Skeletal muscle satellite cell (primary cell): ENCODE data around the gene NKX6-1.

Source experiments
- H3K27me3 ChIP-seq: 2 replicates; pipeline ENCODE4 v1.7.0; 2013; ENCODE audit warnings: low read length; ENCODE audit not compliant: control insufficient read depth, insufficient read depth
- H3K36me3 ChIP-seq: 2 replicates; pipeline ENCODE4 v1.7.0; 2013; ENCODE audit warnings: mild to moderate bottlenecking, control low read depth, low read length; ENCODE audit not compliant: insufficient read depth
- H3K4me1 ChIP-seq: 2 replicates; pipeline ENCODE4 v1.7.0; 2013; ENCODE audit warnings: low read length; ENCODE audit not compliant: control insufficient read depth, insufficient read depth
- H3K4me2 ChIP-seq: 2 replicates; pipeline ENCODE4 v1.7.0; 2013; ENCODE audit warnings: mild to moderate bottlenecking, low read length
- H3K4me3 ChIP-seq: 2 replicates; pipeline ENCODE4 v1.7.0; 2013; ENCODE audit warnings: low read length
- H3K9ac ChIP-seq: 2 replicates; pipeline ENCODE4 v1.7.0; 2013; ENCODE audit warnings: mild to moderate bottlenecking, low read depth, low read length, moderate library complexity
- H3K9me3 ChIP-seq: replicated peaks from 2 replicates; pipeline ENCODE4 v1.7.0; 2013; ENCODE audit warnings: mild to moderate bottlenecking, control low read depth, low read length

Gene NKX6-1

DNA sequence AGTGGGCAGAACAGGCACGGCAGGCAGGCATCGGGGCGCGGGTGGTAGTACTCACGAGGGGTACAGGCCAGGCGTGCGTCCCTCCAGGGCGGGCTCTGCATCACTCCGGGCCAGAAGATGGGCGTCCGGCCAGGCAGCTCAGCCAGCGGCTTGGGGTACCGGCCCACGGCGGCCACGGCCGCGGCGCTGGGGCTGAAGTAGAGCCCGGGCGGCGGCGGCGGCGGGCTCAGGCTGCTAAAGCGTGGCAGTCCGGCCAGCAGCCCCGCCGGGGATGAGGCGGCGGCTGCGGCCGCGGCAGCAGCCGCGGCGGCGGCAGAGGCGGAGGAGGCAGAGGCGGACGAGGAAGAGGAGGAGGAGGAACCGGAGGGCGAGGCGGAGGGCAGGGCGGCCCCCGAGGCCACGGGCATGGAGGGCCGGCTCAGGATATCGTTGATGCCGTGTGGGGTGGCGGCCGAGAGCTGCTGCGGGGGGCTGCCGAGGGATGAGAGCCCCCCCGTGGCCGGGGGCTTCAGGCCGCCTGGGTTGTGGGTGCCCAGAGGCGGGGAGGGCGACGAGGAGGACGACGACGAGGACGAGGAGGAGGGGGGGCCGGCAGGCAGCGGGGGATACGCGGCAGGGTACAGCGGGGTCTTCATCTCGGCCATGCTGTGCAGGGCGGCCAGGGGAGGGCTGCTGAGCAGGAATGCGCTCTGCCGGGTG, 1.4 kb downstream of the NKX6-1 start:
- Histone ChIP-seq H3K9me3 (no peaks in the 10 kb centered on the region), H3K4me2 (peak overlapping the region; percentile 98), H3K9ac (peak overlapping the region; percentile 74), H3K4me3 (peak overlapping the region; percentile 82), H3K4me1 (peaks cover 25% of the 10 kb centered on the region), H3K27me3 (peaks cover 31% of the 10 kb centered on the region), H3K36me3 (no peaks in the 10 kb centered on the region)

DNA sequence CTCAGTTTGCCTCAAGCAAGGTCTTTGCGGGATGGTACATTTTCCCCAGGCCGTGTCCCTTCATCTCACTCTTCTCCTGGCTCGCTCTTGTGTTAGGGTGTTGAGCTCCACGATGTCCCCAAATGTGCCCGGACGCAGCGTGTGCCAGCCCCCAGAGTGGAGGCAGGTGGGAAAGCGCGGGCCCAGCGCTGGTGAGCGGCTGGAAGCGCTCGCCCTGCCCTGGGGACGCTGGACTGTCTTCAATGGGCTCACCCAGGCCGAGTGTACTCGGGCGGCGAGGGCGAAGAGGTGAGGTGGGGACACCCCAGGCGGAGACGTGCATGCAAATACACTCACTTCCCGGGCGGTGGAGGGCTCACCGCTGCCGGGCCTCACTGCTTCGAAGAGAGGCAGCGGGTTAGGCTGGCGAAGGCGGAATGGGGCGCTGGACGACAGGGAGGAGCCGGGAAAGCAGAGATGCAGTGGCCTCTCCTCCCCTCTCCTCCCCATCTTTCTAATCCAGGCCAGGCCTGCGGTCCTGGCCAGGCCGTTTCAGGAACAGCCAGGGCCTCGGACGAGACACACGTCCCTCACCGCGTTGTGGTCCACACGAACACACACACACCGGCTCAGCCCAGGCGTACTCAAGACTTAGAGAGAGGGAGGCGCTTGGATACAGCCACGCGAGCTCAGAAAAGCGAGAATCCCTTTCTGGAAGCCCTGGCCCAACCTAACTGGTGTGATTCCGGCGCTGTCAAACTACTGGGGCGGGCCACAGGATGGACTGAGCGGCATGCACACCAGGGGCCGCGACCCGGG, 2.2 kb downstream of the NKX6-1 start:
- peaks cover 25% of the 10 kb centered on the region for H3K4me1 ChIP-seq
- H3K4me2 ChIP-seq, result peak overlapping the region; percentile 98
- H3K4me3 ChIP-seq, result peak overlapping the region; percentile 82
- H3K9ac ChIP-seq, result peak overlapping the region; percentile 74
- H3K9me3 ChIP-seq, result no peaks in the 10 kb centered on the region
- no peaks in the 10 kb centered on the region for H3K36me3 ChIP-seq
- peaks cover 31% of the 10 kb centered on the region for H3K27me3 ChIP-seq

DNA sequence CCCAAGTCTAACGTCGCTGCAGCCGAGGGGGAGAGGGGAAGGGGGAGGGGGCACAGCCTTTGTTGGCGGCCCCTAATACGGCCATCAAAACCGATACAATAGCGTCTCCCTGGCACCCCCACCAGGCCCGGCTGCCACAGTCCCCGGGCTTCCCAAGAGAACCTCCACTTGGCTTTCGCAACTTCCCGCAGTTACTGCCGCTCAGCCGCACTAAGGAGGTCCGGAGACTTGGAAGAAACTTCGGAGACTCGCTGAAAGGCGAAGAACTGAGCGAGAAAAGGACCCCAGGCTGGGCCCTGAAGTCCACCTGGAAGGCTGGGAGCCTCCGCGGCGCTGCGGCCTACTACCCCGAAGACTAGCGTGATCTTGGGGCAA, 2.8 kb downstream of the NKX6-1 start:
- Histone ChIP-seq H3K36me3 (no peaks in the 10 kb centered on the region), H3K9me3 (no peaks in the 10 kb centered on the region), H3K4me2 (no peak overlapping the region), H3K4me3 (peak overlapping the region; percentile 82), H3K27me3 (peaks cover 31% of the 10 kb centered on the region), H3K9ac (no peak overlapping the region), H3K4me1 (peaks cover 23% of the 10 kb centered on the region)

DNA sequence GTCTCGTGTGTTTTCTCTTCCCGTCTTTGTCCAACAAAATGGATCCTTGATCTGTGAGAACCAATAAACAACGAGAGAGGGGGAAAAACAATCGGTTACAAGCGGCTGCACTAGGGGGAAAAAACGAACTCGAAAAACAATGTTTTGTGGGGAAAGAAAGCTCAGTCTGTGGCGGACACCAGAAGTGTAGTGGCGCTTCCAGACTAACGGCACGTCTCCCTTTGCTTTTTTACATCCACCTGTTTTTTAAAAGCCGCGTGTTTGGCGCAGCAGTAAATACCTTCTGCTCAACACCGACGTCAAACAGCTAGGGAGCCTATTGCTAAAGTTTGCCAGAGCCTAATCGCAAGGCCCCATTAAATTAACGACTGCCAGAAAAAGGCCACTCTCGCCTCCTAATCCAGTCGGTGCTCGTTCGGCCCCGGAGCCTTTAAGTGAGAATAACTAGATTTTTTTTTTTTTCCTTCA, 3.3 kb downstream of the NKX6-1 start:
- H3K9me3 ChIP-seq, result no peaks in the 10 kb centered on the region
- no peak overlapping the region for H3K4me3 ChIP-seq
- peaks cover 29% of the 10 kb centered on the region for H3K27me3 ChIP-seq
- no peak overlapping the region for H3K4me2 ChIP-seq
- H3K4me1 ChIP-seq, result peaks cover 23% of the 10 kb centered on the region
- H3K36me3 ChIP-seq, result no peaks in the 10 kb centered on the region
- no peak overlapping the region for H3K9ac ChIP-seq

DNA sequence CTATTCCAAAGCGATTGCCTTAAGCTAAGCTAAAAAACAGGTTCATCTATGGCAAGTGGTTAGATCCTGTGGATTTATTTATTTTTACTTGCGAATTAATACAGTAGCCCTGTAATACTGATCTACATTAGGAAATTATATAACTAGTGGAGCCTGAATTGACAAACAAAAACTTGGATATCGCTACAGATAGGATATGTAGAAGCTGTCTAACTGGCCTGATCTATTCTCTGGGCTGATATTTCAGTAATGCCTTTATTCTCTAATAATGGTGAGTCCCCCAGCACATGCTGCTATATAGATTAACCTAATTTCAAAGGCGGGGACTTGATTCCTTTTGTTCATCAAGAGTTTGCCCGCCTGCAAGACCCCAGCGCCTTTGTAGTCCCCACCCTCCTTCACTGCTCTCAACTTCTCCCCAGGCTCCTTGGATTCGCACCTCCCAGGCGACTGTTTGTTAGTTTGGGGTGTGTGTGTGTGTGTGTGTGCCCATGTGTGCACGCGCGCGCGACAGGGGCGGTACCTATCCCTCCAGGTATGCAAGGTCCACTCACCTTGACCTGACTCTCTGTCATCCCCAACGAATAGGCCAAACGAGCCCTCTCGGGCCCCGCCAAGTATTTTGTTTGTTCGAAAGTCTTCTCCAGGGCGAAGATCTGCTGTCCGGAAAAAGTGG, 3.8 kb downstream of the NKX6-1 start:
- H3K36me3 ChIP-seq, result no peaks in the 10 kb centered on the region
- H3K4me3 ChIP-seq, result no peak overlapping the region
- H3K27me3 ChIP-seq, result peaks cover 25% of the 10 kb centered on the region
- H3K4me2 ChIP-seq, result no peak overlapping the region
- H3K9ac ChIP-seq, result no peak overlapping the region
- H3K9me3 ChIP-seq, result no peaks in the 10 kb centered on the region
- H3K4me1 ChIP-seq, result peaks cover 23% of the 10 kb centered on the region

DNA sequence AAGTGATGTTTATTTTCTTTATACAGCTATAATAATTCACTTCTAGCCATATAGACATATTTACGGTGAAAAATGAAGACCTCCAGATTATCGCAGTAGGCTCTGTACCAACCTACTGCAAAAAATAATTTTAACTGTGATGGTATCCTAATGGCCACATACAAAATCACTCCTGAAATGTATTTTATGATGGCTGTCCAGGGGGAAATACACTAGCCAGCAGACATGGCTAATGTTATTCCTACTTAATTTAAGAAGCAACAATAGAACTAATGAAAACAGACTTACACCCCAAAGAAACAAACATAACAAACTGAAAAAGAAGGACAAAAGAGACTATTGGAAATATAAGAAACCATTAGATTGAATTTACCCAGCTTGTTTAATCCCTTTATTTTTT, 4.6 kb downstream of the NKX6-1 start:
- H3K27me3 ChIP-seq, result peaks cover 25% of the 10 kb centered on the region
- no peaks in the 10 kb centered on the region for H3K36me3 ChIP-seq
- H3K4me2 ChIP-seq, result no peak overlapping the region
- H3K4me1 ChIP-seq, result peaks cover 17% of the 10 kb centered on the region
- no peaks in the 10 kb centered on the region for H3K9me3 ChIP-seq
- no peak overlapping the region for H3K4me3 ChIP-seq
- no peak overlapping the region for H3K9ac ChIP-seq

DNA sequence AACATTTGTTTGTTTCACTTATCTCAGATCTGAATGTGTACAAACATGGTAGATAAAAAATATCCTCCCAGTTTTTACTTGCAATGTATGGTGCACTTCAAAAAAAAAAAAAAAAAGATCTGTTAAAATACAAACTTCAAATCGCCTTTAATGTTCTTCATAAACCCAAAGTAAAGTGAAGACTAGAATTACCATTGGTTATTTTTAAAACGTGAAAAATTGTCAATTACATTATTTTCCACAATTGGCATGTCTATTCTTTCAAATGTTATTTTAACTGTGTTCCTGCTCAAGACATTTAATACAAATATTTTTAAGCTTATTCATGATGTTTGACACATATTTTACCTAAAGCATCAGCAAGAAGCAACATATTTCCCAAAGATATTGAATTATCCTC, 5.0 kb downstream of the NKX6-1 start:
- Histone ChIP-seq H3K36me3 (no peaks in the 10 kb centered on the region), H3K4me1 (peaks cover 17% of the 10 kb centered on the region), H3K9ac (no peak overlapping the region), H3K4me3 (no peak overlapping the region), H3K9me3 (no peaks in the 10 kb centered on the region), H3K4me2 (no peak overlapping the region), H3K27me3 (peaks cover 25% of the 10 kb centered on the region)

DNA sequence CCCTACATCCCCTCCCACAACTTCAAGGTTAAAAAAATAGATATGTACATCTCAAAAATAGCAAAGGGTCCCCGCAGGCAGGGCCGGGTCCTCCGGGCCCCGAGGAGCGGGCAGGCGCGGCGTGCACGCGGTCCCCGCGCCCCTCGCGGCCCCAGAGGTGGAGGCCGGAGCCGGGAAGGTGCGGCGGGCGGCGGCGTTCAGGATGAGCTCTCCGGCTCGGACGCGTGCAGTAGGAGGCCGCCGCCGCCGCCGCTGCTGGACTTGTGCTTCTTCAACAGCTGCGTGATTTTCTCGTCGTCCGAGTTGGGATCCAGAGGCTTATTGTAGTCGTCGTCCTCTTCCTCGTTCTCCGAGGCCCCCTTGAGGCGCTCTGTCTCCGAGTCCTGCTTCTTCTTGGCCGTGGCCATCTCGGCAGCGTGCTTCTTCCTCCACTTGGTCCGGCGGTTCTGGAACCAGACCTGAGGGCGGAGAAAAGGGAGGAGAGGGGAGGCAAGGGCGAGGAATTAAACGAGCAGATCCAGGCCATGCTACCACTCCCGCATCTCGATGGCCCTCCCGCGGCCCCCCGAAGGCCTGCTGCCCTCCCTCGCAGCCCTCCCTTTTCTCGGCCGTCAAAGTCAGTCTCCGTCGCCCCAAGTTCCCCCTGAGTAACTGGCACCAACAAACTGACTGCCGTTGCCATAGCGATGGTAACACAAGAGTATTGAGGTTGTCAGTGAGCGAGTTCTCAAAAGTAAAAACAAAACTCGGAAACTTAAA, 5.8 kb downstream of the NKX6-1 start:
- no peak overlapping the region for H3K9ac ChIP-seq
- H3K36me3 ChIP-seq, result no peaks in the 10 kb centered on the region
- H3K9me3 ChIP-seq, result no peaks in the 10 kb centered on the region
- peaks cover 25% of the 10 kb centered on the region for H3K27me3 ChIP-seq
- no peak overlapping the region for H3K4me3 ChIP-seq
- peak overlapping the region; percentile 42 for H3K4me2 ChIP-seq
- H3K4me1 ChIP-seq, result peaks cover 14% of the 10 kb centered on the region

DNA sequence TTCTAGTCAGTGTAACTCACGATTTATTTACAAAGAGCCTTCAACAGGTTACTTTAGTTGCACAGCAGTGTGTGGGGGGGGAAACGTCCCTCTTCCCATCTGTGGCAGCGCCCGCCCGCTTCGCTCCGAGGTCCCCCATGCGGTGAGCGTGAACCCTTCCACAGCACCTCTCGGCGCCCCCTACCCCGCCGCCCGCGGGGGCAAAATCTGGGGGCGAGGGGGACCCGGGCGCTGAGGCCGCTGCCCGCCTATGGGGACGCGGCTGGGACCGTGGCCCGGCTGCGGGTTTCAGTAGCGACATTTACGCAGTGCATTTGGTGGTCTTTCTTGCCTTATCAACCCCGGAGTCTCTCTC, 6.4 kb downstream of the NKX6-1 start:
- Histone ChIP-seq H3K4me2 (peak overlapping the region; percentile 42), H3K9ac (no peak overlapping the region), H3K9me3 (no peaks in the 10 kb centered on the region), H3K27me3 (peaks cover 25% of the 10 kb centered on the region), H3K4me1 (peaks cover 9% of the 10 kb centered on the region), H3K4me3 (no peak overlapping the region), H3K36me3 (no peaks in the 10 kb centered on the region)

DNA sequence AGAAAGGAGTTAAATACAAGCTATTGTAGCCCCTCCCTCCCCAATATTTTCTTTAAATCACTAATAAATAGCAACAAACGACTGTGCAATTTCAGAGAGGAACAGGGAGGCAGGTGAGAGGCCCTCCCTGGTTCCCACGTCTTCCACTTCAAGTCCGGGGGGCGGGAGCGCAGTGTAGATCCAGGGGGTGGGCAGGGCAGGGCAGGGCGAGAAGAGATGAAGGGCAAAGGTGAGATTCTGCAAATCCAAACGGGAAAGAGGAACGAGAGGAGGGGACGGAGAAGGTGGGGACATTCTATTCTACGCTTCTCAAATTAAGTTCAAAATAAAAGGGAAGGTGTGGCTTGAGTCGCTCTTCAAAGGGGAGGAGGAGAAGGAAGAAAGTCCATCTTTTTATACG, 6.8 kb downstream of the NKX6-1 start:
- no peak overlapping the region for H3K4me3 ChIP-seq
- no peak overlapping the region for H3K9ac ChIP-seq
- H3K27me3 ChIP-seq, result peaks cover 25% of the 10 kb centered on the region
- no peaks in the 10 kb centered on the region for H3K9me3 ChIP-seq
- no peak overlapping the region for H3K4me2 ChIP-seq
- H3K4me1 ChIP-seq, result peaks cover 9% of the 10 kb centered on the region
- H3K36me3 ChIP-seq, result no peaks in the 10 kb centered on the region

DNA sequence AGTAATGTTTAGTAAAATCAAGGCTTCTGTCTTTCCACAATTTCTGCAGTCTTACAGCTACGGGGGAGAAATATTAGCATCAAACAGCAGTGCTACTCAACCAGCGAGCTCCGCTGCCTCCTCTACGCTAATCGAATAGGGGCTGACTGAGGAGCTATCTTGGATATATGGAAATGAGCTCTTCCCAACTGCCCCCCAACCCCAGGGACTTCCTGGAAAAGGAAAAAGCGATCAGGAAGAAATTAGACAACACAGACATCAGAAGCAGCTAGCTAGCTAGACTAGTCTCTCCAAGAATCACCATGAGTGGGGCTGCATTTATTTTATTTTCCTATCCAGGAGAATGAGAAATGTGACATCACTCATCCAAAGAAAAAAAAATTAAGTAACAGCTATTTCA, 7.6 kb downstream of the NKX6-1 start:
- H3K4me1 ChIP-seq, result peaks cover 4% of the 10 kb centered on the region
- no peaks in the 10 kb centered on the region for H3K9me3 ChIP-seq
- H3K36me3 ChIP-seq, result no peaks in the 10 kb centered on the region
- H3K4me3 ChIP-seq, result no peak overlapping the region
- H3K4me2 ChIP-seq, result no peak overlapping the region
- no peak overlapping the region for H3K9ac ChIP-seq
- peaks cover 28% of the 10 kb centered on the region for H3K27me3 ChIP-seq
